ENCODE results near the gene BRMS1.

- TF ChIP-seq EZH2phosphoT487 (IDR thresholded peaks at IDR 0.05; ENCODE audit: insufficient read depth, low read depth) (no peak), EZH2 (IDR thresholded peaks at IDR 0.05; ENCODE audit: insufficient read depth, poor library complexity, severe bottlenecking) (no peak)
Measured at GRCh38 chr11:66328302-66329144, 16.4 kb downstream of the BRMS1 start.
